GOT3 (cell line): Measurements from ENCODE around the gene LSM7.

Experiments
- DNase-seq: peaks from one replicate; lab custom pipeline; 2025; ENCODE audit warnings: mixed read lengths; lab: John Stamatoyannopoulos, UW

Gene LSM7

GRCh38 chr19:2323707-2324106 is 4.7 kb downstream of the LSM7 start:
- DNase-seq: no peak

DNA sequence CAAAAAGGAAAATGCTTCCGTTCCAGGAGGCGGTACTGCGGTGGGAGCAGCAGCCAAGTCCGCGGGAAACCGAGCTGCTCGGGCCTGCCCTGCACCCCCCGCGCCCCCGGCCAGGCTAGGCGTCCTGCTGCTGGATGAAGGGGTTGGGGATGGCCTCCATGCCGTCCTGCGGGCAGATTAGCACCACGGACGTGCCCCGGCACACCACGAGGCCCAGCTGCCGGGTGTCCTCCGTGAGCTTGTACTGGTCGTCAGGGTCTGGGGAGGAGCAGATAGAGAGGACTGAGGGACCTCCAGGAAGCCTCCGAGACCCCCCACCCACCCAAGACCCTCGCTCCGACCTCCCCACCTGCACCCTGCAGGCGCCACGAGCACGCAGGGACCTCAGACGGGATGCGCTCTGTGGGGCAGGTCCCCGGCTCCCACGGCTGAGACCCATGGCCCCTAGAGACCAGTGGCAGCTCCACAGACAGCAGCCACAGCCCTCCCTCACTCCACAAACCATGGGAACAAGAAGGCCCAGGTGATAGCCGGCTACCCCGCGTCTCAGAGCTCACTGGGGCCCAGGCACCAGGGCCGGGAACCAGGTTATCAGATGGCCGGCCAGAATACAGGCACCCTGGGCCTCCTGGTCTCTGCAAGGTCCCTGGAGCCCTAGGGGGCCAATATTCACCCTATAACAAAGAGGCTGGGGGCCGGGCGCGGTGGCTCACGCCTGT is 6.7 kb downstream of the LSM7 start:
- no peak for DNase-seq

GRCh38 chr19:2320939-2321338 is 7.4 kb downstream of the LSM7 start:
- no peak for DNase-seq

GRCh38 chr19:2320049-2320448 is 8.3 kb downstream of the LSM7 start:
- DNase-seq: no peak

- no peak for DNase-seq
Measured at GRCh38 chr19:2319551-2319950, 8.8 kb downstream of the LSM7 start.

- no peak for DNase-seq
Measured at GRCh38 chr19:2318923-2319322, 9.5 kb downstream of the LSM7 start.

DNA sequence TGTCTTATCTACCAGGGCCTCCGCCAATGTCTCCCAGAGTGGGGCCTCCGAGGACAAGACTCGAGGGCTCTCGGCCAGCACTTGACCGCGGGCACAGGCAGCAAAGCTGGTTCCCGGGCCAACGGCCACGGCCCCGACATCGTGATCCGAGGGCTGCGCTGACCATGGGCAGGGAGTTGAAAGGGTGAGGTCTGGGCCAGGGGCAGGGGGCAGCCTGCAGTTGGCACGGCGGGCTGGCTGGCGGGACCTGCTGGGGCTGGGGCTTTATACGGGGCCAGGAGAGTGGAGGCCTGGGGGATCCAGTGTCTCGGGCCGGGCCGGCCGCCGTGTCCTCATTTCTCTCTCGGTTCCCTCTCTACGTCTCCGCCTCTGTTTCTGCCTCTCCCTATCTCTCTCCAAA is 10.6 kb downstream of the LSM7 start:
- DNase-seq: no peak

- DNase-seq: no peak
Measured at GRCh38 chr19:2317300-2317699, 11.1 kb downstream of the LSM7 start.

GRCh38 chr19:2315818-2316353 is 12.5 kb downstream of the LSM7 start:
- DNase-seq: no peak

DNA sequence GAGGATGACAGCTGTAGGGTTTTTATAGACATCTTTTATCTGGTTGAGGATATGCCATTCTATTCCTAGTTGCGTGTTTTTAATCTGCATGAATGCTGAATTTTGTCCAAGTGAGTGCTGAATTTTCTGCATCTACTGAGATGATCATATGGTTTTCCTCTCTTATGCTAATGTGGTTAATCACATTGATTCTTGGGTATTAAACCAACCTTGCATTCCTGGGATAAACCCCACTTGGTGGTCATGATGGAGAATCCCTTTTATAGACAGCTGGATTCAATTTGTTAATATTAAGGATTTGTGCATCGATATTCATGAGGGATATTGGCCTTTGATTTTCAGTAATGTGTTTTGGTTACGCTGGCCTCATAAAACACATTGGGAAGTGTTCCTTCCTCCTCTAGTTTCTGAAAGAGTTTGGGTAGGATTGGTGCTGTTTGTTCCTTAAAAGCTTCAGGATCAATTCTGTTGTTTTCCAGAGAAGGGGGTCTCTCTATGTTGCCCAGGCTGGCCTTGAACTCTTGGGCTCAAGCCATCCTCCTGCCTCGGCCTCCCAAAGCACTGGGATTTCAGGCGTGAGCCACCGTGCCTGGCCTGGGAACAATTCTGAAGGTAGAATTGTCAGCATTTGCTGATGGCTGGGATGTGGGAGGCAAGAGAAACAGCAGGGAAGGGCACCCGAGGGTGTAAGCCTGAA is 13.1 kb downstream of the LSM7 start:
- no peak for DNase-seq

GRCh38 chr19:2312820-2313501 is 15.4 kb downstream of the LSM7 start:
- DNase-seq: no peak

DNA sequence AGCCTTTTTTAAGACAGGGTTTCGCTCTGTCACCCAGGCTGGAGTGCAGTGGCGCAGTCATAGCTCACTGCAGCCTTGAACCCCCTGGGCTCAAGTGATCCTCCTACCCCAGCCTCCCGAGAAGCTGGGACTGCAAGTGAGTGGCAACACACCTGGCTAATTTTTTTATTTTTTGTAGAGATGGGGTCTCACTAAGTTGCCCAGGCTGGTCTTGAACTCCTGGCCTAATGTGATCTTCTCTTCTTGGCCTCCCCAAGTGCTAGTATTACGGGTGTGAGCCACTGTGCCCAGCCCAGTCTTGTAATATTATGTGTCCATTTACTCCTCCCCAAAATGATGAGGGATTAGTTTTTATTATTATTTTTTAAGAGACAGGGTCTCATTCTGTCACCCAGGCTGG is 17.3 kb downstream of the LSM7 start:
- DNase-seq: no peak

DNA sequence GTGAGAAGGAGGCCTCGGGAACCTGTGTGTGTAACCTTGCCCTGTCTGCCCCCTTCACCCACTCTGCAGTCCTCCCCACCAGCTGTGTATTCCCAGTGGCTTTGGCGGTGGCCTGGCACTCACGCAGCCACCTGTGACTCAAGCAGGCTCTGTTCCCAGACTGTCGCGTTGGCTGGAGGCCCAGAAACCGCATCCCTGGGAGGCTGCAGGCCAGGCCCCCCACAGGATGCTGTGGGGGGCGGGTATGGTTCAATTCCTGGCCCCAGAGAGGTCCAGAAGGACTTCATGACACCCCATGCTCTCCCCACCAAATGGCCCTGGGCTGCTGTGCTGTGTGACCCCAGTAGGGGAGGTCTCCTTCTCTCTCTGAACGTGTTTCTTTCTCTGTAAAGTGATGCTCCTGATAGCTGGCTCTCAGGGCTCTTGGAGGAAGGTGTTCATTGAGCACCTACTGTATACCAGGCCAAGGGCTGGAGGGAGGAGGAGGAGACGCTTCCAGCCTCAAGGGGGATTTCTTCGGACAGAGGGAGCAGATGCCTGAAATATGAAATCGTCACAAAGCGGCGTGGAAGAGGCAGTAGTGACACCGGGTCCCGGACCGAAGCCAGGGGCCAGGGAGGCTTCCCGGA is 18.5 kb downstream of the LSM7 start:
- no peak for DNase-seq

DNA sequence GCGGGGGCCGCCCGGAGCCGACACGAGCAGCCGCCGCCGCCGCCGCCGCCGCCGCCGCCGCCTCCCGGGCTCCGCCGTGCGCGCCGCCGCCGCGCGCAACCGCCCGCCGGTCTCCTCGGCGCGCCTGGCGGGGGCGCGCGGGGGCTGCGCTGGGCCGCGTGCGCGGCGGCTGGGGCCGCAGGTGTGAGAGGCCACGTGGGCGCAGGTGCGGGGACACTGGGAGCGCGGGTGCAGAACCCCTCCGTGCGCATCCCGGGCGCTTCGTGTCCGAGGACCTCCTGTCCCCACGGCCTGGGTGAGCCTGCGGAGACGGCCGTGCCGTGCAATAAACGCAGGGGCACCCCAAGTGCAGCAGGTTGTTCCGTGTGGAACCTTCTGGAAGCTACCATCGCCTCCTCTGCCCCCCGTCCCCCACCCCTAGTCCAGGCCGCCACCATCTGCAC is 20.3 kb downstream of the LSM7 start, which contains the start of gene LINGO3:
Gene LINGO3 (minus strand): TSS at position 41 of the 443 bp plus-strand sequence. CDS start 16,378 bp downstream, outside the sequence.
- no peak for DNase-seq

DNA sequence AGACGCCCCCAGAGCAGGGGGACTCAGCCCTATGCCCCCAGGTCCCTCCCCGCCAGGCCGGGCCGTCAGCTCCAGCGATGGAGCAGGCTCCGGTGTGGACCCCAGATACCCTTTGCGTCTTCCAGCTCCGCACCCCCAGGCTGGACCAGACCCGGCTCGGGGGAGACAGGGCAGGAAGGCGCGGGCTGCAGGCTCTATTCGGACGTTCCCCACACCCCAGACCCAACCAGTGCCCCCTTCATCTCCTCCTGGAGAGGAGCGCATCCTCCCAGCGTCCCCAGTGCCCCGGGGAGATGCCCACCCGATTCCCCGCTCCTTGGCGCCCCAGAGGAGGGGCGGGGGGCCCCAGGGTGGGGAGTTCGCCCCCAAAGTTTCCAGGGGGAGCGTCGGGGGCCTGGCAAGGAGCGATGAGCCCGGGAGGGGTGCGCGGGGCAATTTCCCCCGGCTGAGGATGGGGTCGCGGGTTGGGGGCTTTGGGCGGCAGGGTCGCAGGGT is 20.8 kb downstream of the LSM7 start:
- DNase-seq: no peak

DNA sequence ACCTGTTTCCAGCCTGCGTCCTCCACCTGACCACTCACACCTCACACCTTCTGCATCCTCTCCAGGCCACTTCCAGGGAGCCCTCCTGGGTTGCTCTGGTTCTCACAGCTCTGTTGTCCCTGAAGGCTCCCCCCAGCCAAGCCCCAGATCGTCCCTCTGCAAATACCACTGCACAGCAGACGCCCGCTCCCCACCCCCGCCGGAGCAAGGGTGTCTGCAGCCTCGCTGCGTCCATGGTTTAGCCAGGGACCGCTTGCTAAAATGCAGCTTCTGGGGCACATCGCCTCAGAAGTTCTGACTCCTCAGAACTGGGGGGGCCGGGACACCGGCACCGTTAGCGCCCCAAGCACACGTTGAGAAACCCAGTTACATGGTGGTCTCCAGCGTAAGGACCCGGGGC is 21.4 kb downstream of the LSM7 start:
- no peak for DNase-seq

DNA sequence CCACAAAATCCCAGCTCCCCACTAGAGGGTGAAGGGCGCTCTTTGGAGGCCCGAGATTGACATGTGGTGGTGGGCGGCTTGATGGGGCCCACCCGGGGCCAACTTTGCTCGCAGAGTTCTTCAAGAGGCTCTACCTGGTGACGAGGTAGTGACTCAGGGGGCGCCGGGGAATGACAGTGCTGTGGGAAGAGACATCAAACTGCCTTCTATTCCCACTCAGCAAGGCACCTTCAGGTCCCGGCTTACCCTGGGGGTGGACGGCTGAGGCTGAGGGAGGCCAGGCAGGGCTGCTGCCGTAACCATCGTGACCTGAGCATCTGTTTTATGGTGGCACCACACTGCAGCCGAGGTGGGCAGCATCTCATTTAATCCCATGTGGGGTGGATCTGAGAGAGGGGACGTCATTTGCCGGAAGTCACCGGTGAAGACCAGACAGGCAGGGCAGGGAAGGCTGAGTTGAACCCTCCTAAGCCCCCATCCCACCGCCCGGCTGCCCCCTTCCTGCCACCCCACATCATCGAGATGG is 22.0 kb downstream of the LSM7 start:
- no peak for DNase-seq

- DNase-seq: no peak
Measured at GRCh38 chr19:2305452-2306280, 22.7 kb downstream of the LSM7 start.

GRCh38 chr19:2303211-2303798 is 25.1 kb downstream of the LSM7 start:
- DNase-seq: no peak
